Measurements from ENCODE around the gene RRP1B.
"Not testable (repeated sequence)": the region's sequence is repeated elsewhere in the genome, so short reads cannot be mapped to it uniquely, and the experiment has no call there.

The RRP1B gene

DNA sequence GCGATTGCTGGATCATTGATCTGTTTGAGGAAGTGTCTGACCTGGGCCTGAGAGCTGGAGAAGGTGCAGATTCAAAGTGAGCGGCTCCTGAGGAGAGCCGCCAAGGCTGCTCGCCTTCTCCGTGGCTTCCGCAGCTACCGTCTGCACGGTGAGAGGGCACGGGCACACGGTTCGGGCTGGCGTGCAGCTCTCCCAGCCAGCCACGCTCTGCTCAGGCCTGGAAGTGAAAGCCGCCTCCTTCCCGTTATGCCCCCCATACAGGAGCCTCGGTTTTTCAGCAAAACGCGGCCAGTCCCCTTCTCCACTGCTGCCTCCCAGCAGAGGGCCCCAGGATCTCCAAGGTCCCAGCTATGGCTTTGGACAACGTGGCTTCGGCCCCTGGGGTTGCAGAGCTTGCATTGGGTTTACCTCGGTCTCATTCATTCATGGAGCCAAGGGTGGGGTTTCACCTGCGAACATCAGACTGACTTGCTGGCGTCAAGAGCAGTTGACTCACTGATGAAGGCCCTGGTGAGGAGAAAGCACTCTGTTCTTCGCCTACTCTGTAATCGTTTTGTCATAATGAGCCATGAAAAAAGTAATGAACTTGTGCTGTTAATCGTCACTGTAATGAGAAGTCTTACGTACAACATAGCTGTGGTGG, 35.2 kb downstream of the RRP1B start:
- ATAC-seq (ENCODE audit: low read depth) (no peak), DNase-seq (ENCODE audit: low spot score) (no peak)
- Histone ChIP-seq H3K36me3 (ENCODE audit: low read depth) (peaks cover 58% of the 10 kb centered on the region), H3K9me3 (ENCODE audit: severe bottlenecking) (no peaks in the 10 kb centered on the region), H3K27ac (ENCODE audit: poor library complexity, severe bottlenecking) (no peak overlapping the region), H3K4me3 (ENCODE audit: severe bottlenecking) (no peak overlapping the region), H3K27me3 (ENCODE audit: insufficient read depth, poor library complexity, severe bottlenecking) (no peaks in the 10 kb centered on the region), H3K4me1 (ENCODE audit: insufficient read depth, poor library complexity, severe bottlenecking) (no peaks in the 10 kb centered on the region)
- TF ChIP-seq, protein P1, sequence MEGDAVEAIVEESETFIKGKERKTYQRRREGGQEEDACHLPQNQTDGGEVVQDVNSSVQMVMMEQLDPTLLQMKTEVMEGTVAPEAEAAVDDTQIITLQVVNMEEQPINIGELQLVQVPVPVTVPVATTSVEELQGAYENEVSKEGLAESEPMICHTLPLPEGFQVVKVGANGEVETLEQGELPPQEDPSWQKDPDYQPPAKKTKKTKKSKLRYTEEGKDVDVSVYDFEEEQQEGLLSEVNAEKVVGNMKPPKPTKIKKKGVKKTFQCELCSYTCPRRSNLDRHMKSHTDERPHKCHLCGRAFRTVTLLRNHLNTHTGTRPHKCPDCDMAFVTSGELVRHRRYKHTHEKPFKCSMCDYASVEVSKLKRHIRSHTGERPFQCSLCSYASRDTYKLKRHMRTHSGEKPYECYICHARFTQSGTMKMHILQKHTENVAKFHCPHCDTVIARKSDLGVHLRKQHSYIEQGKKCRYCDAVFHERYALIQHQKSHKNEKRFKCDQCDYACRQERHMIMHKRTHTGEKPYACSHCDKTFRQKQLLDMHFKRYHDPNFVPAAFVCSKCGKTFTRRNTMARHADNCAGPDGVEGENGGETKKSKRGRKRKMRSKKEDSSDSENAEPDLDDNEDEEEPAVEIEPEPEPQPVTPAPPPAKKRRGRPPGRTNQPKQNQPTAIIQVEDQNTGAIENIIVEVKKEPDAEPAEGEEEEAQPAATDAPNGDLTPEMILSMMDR (IDR thresholded peaks at IDR 0.05; ENCODE audit: poor library complexity, severe bottlenecking) = no peak

DNA sequence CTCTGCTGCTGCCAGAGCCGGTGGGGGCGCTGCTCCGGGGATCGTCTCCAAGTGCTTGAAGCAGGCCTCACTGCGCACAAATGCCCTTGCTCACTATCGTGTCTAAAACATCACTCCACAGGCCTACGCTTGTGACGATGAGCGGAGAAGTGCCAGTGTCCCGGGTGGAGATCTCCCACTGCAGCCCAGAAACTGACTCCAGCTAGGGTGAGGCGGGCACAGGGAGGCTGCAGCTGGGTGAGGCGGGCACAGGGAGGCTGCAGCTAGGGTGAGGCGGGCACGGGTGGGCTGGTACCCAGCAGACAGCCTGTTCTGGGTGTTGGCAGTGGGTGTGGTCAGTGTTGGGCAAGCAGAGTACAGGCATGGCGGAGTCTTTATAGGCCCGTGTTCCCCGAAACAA, 36.9 kb downstream of the RRP1B start:
- ATAC-seq (ENCODE audit: low read depth) (no peak), DNase-seq (ENCODE audit: low spot score) (no peak)
- Histone ChIP-seq H3K36me3 (ENCODE audit: low read depth) (peaks cover 44% of the 10 kb centered on the region), H3K9me3 (ENCODE audit: severe bottlenecking) (no peaks in the 10 kb centered on the region), H3K27ac (ENCODE audit: poor library complexity, severe bottlenecking) (no peak overlapping the region), H3K27me3 (ENCODE audit: insufficient read depth, poor library complexity, severe bottlenecking) (no peaks in the 10 kb centered on the region), H3K4me3 (ENCODE audit: severe bottlenecking) (no peak overlapping the region), H3K4me1 (ENCODE audit: insufficient read depth, poor library complexity, severe bottlenecking) (no peaks in the 10 kb centered on the region)
- TF ChIP-seq, protein P1 (IDR thresholded peaks at IDR 0.05; ENCODE audit: poor library complexity, severe bottlenecking) = no peak

DNA sequence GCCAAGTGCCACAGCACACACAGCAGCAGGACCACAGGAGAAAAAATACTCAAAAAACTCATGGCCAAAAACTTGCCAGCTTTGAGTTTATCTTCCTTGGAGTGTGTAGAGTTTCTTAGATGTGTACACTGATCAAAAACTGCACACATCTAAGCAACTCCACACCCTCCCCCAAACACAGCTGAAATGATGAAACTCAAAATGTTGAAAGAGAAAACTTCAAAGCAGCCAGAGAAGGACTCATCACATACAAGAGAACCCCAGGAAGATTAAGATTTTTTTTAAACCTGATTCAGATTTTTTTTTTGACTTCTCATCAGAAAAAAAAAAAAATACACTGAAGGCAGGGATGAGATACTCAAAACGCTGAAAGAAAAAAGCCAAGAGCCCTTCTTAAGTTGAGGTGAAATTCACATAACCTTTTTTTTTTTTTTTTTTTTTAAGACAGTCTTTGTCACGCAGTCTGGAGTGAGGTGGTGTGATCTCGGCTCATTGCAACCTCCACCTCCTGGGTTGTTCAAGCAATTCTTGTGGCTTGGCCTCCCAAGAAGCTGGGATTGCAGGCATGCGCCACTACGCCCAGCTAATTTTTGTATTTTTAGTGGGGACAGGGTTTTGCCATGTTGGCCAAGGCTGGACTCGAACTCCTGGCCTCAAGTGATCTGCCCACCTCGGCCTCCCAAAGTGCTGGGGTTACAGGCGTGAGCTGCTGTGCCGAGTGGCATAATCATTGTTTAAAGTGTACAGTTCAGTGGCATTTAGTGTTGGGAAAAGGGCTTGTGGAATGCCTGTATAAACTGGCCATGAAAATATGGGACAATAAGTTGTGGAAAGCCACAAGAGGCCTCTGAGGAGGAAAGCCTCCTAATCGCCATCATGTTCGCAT, 38.6 kb downstream of the RRP1B start:
- H3K4me3 ChIP-seq (ENCODE audit: severe bottlenecking) = no peak overlapping the region
- DNase-seq (ENCODE audit: low spot score) (no peak), ATAC-seq (ENCODE audit: low read depth) (no peak)
- H3K36me3 ChIP-seq (ENCODE audit: low read depth) = peaks cover 35% of the 10 kb centered on the region
- no peaks in the 10 kb centered on the region for H3K4me1 ChIP-seq (ENCODE audit: insufficient read depth, poor library complexity, severe bottlenecking)
- H3K27me3 ChIP-seq (ENCODE audit: insufficient read depth, poor library complexity, severe bottlenecking) = no peaks in the 10 kb centered on the region
- TF ChIP-seq, protein P1 (IDR thresholded peaks at IDR 0.05; ENCODE audit: poor library complexity, severe bottlenecking) = no peak
- no peak overlapping the region for H3K27ac ChIP-seq (ENCODE audit: poor library complexity, severe bottlenecking)
- H3K9me3 ChIP-seq (ENCODE audit: severe bottlenecking) = no peaks in the 10 kb centered on the region

DNA sequence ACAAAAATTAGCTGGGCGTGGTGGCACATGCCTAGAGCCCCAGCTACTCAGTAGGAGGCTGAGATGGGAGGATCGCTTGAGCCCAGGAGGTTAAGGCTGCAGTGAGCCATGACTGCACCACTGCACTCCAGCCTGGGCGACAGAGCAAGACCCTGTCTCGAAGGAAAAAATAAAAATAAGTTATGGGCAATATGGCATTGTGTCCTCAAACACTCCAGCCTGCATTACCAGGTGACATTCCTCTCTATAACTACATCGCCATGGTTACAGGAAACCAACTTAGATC, 40.1 kb downstream of the RRP1B start:
- H3K27ac ChIP-seq (ENCODE audit: poor library complexity, severe bottlenecking); DNase-seq (ENCODE audit: low spot score); ATAC-seq (ENCODE audit: low read depth); H3K9me3 ChIP-seq (ENCODE audit: severe bottlenecking); H3K27me3 ChIP-seq (ENCODE audit: insufficient read depth, poor library complexity, severe bottlenecking); H3K4me1 ChIP-seq (ENCODE audit: insufficient read depth, poor library complexity, severe bottlenecking); H3K4me3 ChIP-seq (ENCODE audit: severe bottlenecking): not testable (repeated sequence)
- H3K36me3 ChIP-seq (ENCODE audit: low read depth) = peaks cover 20% of the 10 kb centered on the region

DNA sequence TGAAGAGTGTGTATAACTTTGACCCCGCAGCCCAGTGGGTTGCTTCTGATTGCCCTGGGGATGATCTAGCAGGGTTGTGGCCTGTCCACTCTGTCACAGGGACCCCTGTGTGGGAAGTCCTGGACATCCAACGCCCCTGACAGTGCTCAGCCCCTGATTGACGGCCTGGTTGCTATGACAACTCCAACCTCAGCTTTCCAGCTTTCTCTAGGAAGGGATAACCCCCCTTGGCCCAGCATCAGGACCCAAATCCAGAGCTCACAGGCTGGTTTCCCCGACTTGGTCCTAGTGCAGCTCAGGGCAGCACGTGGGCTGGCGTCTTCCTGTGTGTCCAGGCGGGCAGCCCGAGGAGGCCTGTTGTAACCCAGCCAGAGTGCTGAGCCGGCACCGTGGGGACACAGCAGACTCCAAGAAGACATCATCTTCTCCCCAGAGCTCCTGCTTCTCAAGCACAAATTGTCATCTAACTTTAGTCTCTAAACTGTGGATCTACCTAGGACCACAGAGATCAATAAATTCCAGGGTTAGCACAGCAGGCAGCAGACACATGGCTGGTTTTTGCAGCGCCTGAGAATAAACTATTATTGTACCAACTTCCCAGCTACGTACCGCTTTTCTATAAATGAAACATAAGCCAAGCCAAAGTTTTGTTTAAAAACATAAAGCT, 40.7 kb downstream of the RRP1B start:
- DNase-seq (ENCODE audit: low spot score) = no peak

More for the DNA sequence above, 40.7 kb downstream of the RRP1B start:
- no peak overlapping the region for H3K4me3 ChIP-seq (ENCODE audit: severe bottlenecking)
- H3K4me1 ChIP-seq (ENCODE audit: insufficient read depth, poor library complexity, severe bottlenecking) = no peaks in the 10 kb centered on the region
- H3K27ac ChIP-seq (ENCODE audit: poor library complexity, severe bottlenecking) = no peak overlapping the region
- no peaks in the 10 kb centered on the region for H3K27me3 ChIP-seq (ENCODE audit: insufficient read depth, poor library complexity, severe bottlenecking)
- ATAC-seq (ENCODE audit: low read depth) = no peak
- TF ChIP-seq, protein P1 (IDR thresholded peaks at IDR 0.05; ENCODE audit: poor library complexity, severe bottlenecking) = no peak
- peaks cover 16% of the 10 kb centered on the region for H3K36me3 ChIP-seq (ENCODE audit: low read depth)
- no peaks in the 10 kb centered on the region for H3K9me3 ChIP-seq (ENCODE audit: severe bottlenecking)

All from RWPE2 (cell line).